BE2C (cell line): Measurements from ENCODE around the gene RBPJL. TPM values are rescaled to one million over a fixed set of nuclear protein-coding genes. Genes with fewer than 3 reads are reported as not detected.
A peak's percentile ranks its signal among the peaks of the same experiment; 100 is the strongest.

Experiments used
- DNase-seq: peaks from one replicate; pipeline ENCODE4 v3.0.0-alpha.2; 2020
- H3K27me3 ChIP-seq: fragments of 250-450 bp; sonication (Bioruptor Pico); 2 replicates; pipeline ENCODE4 v1.5.1; 2020; ENCODE audit warnings: mild to moderate bottlenecking
- H3K36me3 ChIP-seq: fragments of 250-450 bp; sonication (Bioruptor Pico); 2 replicates; pipeline ENCODE4 v1.5.1; 2020; ENCODE audit warnings: mild to moderate bottlenecking
- H3K4me1 ChIP-seq: fragments of 250-450 bp; sonication (Bioruptor Pico); 2 replicates; pipeline ENCODE4 v1.5.1; 2020
- H3K4me3 ChIP-seq: 2 replicates; pipeline ENCODE4 v1.5.1; 2011; ENCODE audit warnings: low read depth, low read length
- H3K9me3 ChIP-seq: fragments of 250-450 bp; sonication (Bioruptor Pico); 2 replicates; pipeline ENCODE4 v1.5.1; 2020
- polyA plus RNA-seq: library from polyadenylated mRNA; unstranded; fragments of >200 nt; gene quantifications from one replicate; pipeline ENCODE4 v1.2.1, GENCODE V29; 2012; ENCODE audit warnings: low read depth, missing spikeins; ENCODE audit not compliant: insufficient read length, insufficient read depth
- TF ChIP-seq, protein P1 (sequence below): IDR thresholded peaks from 2 replicates; pipeline ENCODE4 v1.5.1; 2012; ENCODE audit warnings: mild to moderate bottlenecking, low read depth, low read length

The RBPJL gene, protein sequence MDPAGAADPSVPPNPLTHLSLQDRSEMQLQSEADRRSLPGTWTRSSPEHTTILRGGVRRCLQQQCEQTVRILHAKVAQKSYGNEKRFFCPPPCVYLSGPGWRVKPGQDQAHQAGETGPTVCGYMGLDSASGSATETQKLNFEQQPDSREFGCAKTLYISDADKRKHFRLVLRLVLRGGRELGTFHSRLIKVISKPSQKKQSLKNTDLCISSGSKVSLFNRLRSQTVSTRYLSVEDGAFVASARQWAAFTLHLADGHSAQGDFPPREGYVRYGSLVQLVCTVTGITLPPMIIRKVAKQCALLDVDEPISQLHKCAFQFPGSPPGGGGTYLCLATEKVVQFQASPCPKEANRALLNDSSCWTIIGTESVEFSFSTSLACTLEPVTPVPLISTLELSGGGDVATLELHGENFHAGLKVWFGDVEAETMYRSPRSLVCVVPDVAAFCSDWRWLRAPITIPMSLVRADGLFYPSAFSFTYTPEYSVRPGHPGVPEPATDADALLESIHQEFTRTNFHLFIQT
- not detected for polyA plus RNA-seq

DNA sequence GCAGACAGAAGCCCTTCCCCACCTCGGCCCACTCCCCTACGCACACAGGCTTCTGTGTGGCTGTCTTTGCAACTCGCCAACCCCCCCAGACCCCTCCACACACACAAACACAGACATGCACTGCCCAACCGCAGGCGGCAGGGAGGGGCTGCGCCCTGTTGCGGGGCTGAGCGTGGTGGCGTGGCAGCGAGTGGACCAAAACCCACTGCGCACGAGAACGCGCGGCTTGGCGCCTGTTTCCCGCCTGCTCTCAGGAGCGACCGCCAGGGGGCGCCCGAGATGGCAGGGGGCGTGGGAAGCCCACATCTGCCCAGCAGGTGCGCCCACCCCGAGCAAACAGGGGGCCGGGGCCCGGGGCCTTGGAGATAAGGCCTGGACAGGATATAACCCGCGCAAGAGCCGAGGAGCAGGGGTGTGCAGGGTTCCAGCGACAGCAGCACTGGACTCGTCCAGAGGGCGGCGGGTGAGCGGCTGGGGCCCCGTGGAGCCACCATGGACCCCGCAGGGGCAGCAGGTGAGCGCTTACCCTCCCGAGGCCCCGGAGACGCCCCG lies at the start of gene RBPJL:
Gene RBPJL (plus strand): TSS at position 410 of the 552 bp plus-strand sequence. CDS start 83 bp downstream, at position 493.
- Histone ChIP-seq H3K36me3 (no peaks in the 10 kb centered on the region), H3K9me3 (no peaks in the 10 kb centered on the region), H3K4me3 (no peak within 1 kb of the TSS), H3K4me1 (no peaks in the 10 kb centered on the region), H3K27me3 (no peaks in the 10 kb centered on the region)
- TF ChIP-seq, protein P1, sequence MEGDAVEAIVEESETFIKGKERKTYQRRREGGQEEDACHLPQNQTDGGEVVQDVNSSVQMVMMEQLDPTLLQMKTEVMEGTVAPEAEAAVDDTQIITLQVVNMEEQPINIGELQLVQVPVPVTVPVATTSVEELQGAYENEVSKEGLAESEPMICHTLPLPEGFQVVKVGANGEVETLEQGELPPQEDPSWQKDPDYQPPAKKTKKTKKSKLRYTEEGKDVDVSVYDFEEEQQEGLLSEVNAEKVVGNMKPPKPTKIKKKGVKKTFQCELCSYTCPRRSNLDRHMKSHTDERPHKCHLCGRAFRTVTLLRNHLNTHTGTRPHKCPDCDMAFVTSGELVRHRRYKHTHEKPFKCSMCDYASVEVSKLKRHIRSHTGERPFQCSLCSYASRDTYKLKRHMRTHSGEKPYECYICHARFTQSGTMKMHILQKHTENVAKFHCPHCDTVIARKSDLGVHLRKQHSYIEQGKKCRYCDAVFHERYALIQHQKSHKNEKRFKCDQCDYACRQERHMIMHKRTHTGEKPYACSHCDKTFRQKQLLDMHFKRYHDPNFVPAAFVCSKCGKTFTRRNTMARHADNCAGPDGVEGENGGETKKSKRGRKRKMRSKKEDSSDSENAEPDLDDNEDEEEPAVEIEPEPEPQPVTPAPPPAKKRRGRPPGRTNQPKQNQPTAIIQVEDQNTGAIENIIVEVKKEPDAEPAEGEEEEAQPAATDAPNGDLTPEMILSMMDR, result peak; percentile 24; the same call in 1 of the 2 replicates
- DNase-seq, result no peak

DNA sequence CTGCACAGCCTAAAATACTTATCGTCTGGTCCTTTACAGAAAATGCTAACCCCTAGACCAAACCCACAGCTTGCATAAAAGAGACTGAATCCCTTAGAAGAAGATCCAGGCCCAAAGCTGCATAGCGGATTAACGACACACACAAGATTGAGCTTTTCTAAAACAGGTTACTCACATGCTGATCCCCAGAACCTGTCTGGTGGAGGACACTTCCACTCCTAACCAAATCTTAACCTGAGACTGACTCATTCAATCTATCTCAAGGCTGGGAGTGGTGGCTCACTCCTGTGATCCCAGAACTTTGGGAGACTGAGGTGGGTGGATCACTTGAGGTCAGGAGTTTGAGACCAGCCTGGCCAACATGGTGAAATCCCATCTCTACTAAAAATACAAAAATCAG lies 49.5 kb upstream of the RBPJL start:
- Histone ChIP-seq H3K4me3 (no peak overlapping the region), H3K4me1 (no peaks in the 10 kb centered on the region), H3K27me3 (peaks cover 31% of the 10 kb centered on the region), H3K36me3 (no peaks in the 10 kb centered on the region), H3K9me3 (no peaks in the 10 kb centered on the region)
- TF ChIP-seq, protein P1, result no peak
- DNase-seq, result no peak

DNA sequence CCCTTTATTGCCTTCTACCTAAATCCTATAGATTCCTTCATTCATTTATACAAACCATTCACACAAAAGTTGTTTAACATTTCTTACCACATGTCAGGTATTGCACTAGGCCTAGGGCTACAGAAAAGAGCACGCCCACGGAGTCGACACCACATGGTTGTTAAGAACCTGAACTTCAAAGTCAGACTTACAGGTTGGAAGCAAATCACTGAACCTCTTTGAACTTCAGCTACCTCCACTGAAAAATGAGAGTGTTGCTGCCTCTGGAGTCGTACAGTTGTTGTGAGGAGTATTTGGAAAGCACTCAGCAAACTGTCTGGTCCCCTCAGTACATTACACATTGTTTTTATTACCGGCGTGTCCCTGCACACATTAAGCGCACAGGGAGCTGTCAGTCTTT lies 48.9 kb upstream of the RBPJL start:
- TF ChIP-seq, protein P1, result no peak
- peaks cover 37% of the 10 kb centered on the region for H3K27me3 ChIP-seq
- H3K9me3 ChIP-seq, result no peaks in the 10 kb centered on the region
- no peak for DNase-seq
- H3K4me1 ChIP-seq, result no peaks in the 10 kb centered on the region
- H3K36me3 ChIP-seq, result no peaks in the 10 kb centered on the region
- H3K4me3 ChIP-seq, result no peak overlapping the region

DNA sequence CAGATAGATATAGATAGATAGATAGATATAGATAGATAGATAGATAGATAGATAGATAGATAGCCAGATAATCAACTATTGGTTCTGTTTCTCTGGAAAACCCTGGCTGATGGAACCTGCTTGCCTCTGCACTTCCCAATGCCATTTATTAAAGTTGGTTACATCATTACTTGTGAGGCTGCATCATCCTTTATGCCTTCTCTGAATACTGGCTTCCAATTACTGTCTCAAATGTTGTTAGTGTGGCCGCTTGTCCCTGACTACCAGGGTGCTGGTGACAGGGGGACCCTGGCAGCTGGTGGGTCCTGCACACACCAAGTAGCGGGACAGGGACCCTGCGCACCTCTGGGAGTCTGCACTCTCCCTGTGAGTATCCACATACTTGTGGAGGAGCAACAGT lies 48.4 kb upstream of the RBPJL start:
- DNase-seq, result no peak
- Histone ChIP-seq H3K4me1 (no peaks in the 10 kb centered on the region), H3K27me3 (peaks cover 39% of the 10 kb centered on the region), H3K4me3 (no peak overlapping the region), H3K9me3 (no peaks in the 10 kb centered on the region), H3K36me3 (no peaks in the 10 kb centered on the region)
- TF ChIP-seq, protein P1, result no peak

DNA sequence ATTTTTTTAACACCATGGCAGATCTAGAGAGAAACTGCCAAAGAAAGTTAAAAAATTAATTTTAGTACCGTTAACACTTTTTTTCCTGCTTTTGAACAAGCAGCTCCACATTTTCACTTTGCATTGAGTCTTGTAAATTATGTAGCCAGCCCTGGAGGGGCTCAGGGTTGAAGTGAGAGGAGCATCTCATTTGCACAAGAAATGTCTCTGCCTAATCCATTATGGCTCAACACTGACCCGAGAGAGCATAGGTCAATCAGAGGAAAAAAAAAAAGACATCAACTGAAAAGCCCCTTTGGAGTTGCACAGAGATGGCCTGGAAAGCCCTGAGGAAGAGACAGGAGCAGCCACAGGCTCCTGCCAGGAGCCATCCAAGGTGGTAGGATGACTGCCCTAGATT lies 48.0 kb upstream of the RBPJL start:
- no peak for DNase-seq
- Histone ChIP-seq H3K4me1 (no peaks in the 10 kb centered on the region), H3K4me3 (no peak overlapping the region), H3K9me3 (no peaks in the 10 kb centered on the region), H3K27me3 (peaks cover 42% of the 10 kb centered on the region), H3K36me3 (no peaks in the 10 kb centered on the region)
- TF ChIP-seq, protein P1, result no peak
